ENCODE measurements around the gene CTPS1. TPM values are rescaled to one million over a fixed set of nuclear protein-coding genes. Genes with fewer than 3 reads are reported as not detected.

The CTPS1 gene
- total and polyA plus RNA-seq, 2 of the 13 experiments (the other 11 are each of a cell fraction or from before 2014, with no cell fraction given), result 9.6 to 42.8 TPM

DNA sequence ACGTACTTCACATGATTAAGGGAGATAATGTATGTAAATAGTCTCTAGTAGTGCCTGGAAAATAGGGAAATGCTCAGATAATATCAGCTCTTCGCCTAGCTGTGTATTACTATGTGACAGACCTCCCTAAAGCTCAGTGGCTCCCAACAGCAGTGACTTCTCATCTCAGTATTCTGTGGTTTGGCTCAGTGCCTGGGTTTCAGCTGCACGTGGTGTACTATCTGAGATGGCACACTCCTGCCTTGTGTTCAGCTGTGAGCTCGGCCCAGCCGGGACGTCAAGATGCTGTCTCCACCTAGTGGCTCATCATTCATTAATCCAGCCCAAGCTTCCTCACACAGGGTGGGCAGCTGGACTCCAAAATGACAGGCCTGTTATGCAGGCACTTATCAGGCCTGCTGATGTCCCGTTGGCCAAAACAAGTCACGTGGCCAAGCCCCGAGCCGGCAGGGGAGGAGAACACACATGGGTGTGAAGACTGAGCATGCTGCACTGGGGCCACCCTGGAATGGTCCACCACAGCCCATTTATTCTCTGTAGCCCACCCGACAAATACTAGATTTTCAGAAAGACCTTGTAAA is 24.2 kb downstream of the CTPS1 start (continued):
- TF ChIP-seq, protein P1, sequence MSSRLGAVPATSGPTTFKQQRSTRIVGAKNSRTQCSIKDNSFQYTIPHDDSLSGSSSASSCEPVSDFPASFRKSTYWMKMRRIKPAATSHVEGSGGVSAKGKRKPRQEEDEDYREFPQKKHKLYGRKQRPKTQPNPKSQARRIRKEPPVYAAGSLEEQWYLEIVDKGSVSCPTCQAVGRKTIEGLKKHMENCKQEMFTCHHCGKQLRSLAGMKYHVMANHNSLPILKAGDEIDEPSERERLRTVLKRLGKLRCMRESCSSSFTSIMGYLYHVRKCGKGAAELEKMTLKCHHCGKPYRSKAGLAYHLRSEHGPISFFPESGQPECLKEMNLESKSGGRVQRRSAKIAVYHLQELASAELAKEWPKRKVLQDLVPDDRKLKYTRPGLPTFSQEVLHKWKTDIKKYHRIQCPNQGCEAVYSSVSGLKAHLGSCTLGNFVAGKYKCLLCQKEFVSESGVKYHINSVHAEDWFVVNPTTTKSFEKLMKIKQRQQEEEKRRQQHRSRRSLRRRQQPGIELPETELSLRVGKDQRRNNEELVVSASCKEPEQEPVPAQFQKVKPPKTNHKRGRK (CRISPR knock-in tag; IDR thresholded peaks at IDR 0.05), result no peak
- TF ChIP-seq, protein P2, sequence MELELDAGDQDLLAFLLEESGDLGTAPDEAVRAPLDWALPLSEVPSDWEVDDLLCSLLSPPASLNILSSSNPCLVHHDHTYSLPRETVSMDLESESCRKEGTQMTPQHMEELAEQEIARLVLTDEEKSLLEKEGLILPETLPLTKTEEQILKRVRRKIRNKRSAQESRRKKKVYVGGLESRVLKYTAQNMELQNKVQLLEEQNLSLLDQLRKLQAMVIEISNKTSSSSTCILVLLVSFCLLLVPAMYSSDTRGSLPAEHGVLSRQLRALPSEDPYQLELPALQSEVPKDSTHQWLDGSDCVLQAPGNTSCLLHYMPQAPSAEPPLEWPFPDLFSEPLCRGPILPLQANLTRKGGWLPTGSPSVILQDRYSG (CRISPR knock-in tag; IDR thresholded peaks at IDR 0.05), result no peak
- no peak; the same call in 1 of the 2 replicates for TF ChIP-seq MXD4 (CRISPR knock-in tag; IDR thresholded peaks at IDR 0.05)
- TF ChIP-seq POLR2G (IDR thresholded peaks at IDR 0.05; ENCODE audit: low read depth, low read length), result no peak
- TF ChIP-seq POLR2A (IDR thresholded peaks at IDR 0.05; ENCODE audit: insufficient read depth in 1 of 2, low read depth in 2 of 2, low read length in 2 of 2), result no peak
- TF ChIP-seq SKI (IDR thresholded peaks at IDR 0.05; ENCODE audit: partially characterized antibody), result no peak
- no peak for TF ChIP-seq SMARCC2 (IDR thresholded peaks at IDR 0.05)
- peak; percentile 30; the same call in 1 of the 2 replicates for TF ChIP-seq ZNF331 (CRISPR knock-in tag; IDR thresholded peaks at IDR 0.05)
- TF ChIP-seq ZNF484 (CRISPR knock-in tag; IDR thresholded peaks at IDR 0.05; ENCODE audit: borderline replicate concordance, low read depth), result no peak
- no peak for TF ChIP-seq ZNF607 (CRISPR knock-in tag; IDR thresholded peaks at IDR 0.05; ENCODE audit: borderline replicate concordance)
- TF ChIP-seq, protein P3, sequence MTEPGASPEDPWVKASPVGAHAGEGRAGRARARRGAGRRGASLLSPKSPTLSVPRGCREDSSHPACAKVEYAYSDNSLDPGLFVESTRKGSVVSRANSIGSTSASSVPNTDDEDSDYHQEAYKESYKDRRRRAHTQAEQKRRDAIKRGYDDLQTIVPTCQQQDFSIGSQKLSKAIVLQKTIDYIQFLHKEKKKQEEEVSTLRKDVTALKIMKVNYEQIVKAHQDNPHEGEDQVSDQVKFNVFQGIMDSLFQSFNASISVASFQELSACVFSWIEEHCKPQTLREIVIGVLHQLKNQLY (CRISPR knock-in tag; IDR thresholded peaks at IDR 0.05), result no peak
- TF ChIP-seq, protein P4, sequence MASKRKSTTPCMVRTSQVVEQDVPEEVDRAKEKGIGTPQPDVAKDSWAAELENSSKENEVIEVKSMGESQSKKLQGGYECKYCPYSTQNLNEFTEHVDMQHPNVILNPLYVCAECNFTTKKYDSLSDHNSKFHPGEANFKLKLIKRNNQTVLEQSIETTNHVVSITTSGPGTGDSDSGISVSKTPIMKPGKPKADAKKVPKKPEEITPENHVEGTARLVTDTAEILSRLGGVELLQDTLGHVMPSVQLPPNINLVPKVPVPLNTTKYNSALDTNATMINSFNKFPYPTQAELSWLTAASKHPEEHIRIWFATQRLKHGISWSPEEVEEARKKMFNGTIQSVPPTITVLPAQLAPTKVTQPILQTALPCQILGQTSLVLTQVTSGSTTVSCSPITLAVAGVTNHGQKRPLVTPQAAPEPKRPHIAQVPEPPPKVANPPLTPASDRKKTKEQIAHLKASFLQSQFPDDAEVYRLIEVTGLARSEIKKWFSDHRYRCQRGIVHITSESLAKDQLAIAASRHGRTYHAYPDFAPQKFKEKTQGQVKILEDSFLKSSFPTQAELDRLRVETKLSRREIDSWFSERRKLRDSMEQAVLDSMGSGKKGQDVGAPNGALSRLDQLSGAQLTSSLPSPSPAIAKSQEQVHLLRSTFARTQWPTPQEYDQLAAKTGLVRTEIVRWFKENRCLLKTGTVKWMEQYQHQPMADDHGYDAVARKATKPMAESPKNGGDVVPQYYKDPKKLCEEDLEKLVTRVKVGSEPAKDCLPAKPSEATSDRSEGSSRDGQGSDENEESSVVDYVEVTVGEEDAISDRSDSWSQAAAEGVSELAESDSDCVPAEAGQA (IDR thresholded peaks at IDR 0.05; ENCODE audit: low read depth), result no peak
- TF ChIP-seq, protein P4 (CRISPR knock-in tag; IDR thresholded peaks at IDR 0.05; ENCODE audit: borderline replicate concordance), result no peak
- TF ChIP-seq, protein P5, sequence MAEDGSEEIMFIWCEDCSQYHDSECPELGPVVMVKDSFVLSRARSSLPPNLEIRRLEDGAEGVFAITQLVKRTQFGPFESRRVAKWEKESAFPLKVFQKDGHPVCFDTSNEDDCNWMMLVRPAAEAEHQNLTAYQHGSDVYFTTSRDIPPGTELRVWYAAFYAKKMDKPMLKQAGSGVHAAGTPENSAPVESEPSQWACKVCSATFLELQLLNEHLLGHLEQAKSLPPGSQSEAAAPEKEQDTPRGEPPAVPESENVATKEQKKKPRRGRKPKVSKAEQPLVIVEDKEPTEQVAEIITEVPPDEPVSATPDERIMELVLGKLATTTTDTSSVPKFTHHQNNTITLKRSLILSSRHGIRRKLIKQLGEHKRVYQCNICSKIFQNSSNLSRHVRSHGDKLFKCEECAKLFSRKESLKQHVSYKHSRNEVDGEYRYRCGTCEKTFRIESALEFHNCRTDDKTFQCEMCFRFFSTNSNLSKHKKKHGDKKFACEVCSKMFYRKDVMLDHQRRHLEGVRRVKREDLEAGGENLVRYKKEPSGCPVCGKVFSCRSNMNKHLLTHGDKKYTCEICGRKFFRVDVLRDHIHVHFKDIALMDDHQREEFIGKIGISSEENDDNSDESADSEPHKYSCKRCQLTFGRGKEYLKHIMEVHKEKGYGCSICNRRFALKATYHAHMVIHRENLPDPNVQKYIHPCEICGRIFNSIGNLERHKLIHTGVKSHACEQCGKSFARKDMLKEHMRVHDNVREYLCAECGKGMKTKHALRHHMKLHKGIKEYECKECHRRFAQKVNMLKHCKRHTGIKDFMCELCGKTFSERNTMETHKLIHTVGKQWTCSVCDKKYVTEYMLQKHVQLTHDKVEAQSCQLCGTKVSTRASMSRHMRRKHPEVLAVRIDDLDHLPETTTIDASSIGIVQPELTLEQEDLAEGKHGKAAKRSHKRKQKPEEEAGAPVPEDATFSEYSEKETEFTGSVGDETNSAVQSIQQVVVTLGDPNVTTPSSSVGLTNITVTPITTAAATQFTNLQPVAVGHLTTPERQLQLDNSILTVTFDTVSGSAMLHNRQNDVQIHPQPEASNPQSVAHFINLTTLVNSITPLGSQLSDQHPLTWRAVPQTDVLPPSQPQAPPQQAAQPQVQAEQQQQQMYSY (CRISPR knock-in tag; IDR thresholded peaks at IDR 0.05), result no peak
